ENCODE data around the gene TOM1L2.
"Not testable (repeated sequence)": the region's sequence is repeated elsewhere in the genome, so short reads cannot be mapped to it uniquely, and the experiment has no call there.

Gene TOM1L2

GRCh38 chr17:17944743-17945142, 27.5 kb downstream of the TOM1L2 start:
- no peak for DNase-seq (ENCODE audit: low read depth)
- TF ChIP-seq, protein P1, sequence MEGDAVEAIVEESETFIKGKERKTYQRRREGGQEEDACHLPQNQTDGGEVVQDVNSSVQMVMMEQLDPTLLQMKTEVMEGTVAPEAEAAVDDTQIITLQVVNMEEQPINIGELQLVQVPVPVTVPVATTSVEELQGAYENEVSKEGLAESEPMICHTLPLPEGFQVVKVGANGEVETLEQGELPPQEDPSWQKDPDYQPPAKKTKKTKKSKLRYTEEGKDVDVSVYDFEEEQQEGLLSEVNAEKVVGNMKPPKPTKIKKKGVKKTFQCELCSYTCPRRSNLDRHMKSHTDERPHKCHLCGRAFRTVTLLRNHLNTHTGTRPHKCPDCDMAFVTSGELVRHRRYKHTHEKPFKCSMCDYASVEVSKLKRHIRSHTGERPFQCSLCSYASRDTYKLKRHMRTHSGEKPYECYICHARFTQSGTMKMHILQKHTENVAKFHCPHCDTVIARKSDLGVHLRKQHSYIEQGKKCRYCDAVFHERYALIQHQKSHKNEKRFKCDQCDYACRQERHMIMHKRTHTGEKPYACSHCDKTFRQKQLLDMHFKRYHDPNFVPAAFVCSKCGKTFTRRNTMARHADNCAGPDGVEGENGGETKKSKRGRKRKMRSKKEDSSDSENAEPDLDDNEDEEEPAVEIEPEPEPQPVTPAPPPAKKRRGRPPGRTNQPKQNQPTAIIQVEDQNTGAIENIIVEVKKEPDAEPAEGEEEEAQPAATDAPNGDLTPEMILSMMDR (conservative IDR thresholded peaks at IDR 0.05; ENCODE audit: low read depth, low read length) = no peak
- H3K4me3 ChIP-seq (ENCODE audit: low read depth, low read length) = no peak overlapping the region

GRCh38 chr17:17944242-17944641, 28.0 kb downstream of the TOM1L2 start:
- TF ChIP-seq, protein P1 (conservative IDR thresholded peaks at IDR 0.05; ENCODE audit: low read depth, low read length) = no peak
- no peak for DNase-seq (ENCODE audit: low read depth)
- H3K4me3 ChIP-seq (ENCODE audit: low read depth, low read length) = no peak overlapping the region

GRCh38 chr17:17943281-17943984, 28.8 kb downstream of the TOM1L2 start:
- no peak for DNase-seq (ENCODE audit: low read depth)
- TF ChIP-seq, protein P1 (conservative IDR thresholded peaks at IDR 0.05; ENCODE audit: low read depth, low read length) = no peak
- H3K4me3 ChIP-seq (ENCODE audit: low read depth, low read length) = no peak overlapping the region

GRCh38 chr17:17942846-17943245, 29.4 kb downstream of the TOM1L2 start:
- peak; percentile 55 for DNase-seq (ENCODE audit: low read depth)
- no peak overlapping the region for H3K4me3 ChIP-seq (ENCODE audit: low read depth, low read length)
- TF ChIP-seq, protein P1 (conservative IDR thresholded peaks at IDR 0.05; ENCODE audit: low read depth, low read length) = no peak

- TF ChIP-seq, protein P1 (conservative IDR thresholded peaks at IDR 0.05; ENCODE audit: low read depth, low read length) = no peak
- no peak for DNase-seq (ENCODE audit: low read depth)
- no peak overlapping the region for H3K4me3 ChIP-seq (ENCODE audit: low read depth, low read length)
Measured at GRCh38 chr17:17941015-17941414, 31.2 kb downstream of the TOM1L2 start.

- H3K4me3 ChIP-seq (ENCODE audit: low read depth, low read length) = no peak overlapping the region
- peak; percentile 46 for DNase-seq (ENCODE audit: low read depth)
- TF ChIP-seq, protein P1 (conservative IDR thresholded peaks at IDR 0.05; ENCODE audit: low read depth, low read length) = no peak
Measured at GRCh38 chr17:17940441-17940911, 31.7 kb downstream of the TOM1L2 start.

- not testable (repeated sequence) for H3K4me3 ChIP-seq (ENCODE audit: low read depth, low read length); DNase-seq (ENCODE audit: low read depth)
Measured at GRCh38 chr17:17939941-17940340, 32.3 kb downstream of the TOM1L2 start.

All from choroid plexus epithelial cell (primary cell).